HEK293 (cell line): ENCODE measurements around the gene KLK4.

Source experiments
- CTCF ChIA-PET: fragments of 350-600 bp; formaldehyde crosslinking; extraction: SDS; loops from one replicate; lab custom pipeline; 2021; ENCODE audit warnings: antibody characterized with exemption; lab: Yijun Ruan, JAX
- POLR2A ChIA-PET: fragments of 300-600 bp; formaldehyde crosslinking; extraction: SDS; loops from one replicate; lab custom pipeline; 2020; ENCODE audit warnings: antibody characterized with exemption, inconsistent platforms; lab: Yijun Ruan, JAX
- H3K27ac ChIP-seq: fragments of 200-500 bp; sonication (Bioruptor generic); 2 replicates; pipeline ENCODE4 v1.5.1; 2014; ENCODE audit warnings: low read depth, low read length, control low read depth, inconsistent platforms; ENCODE audit errors: extremely low read depth
- H3K36me3 ChIP-seq, 2 experiments: fragments of 200-500 bp in 1 of 2; sonication (Bioruptor generic) in 1 of 2; 1 replicate in 1 of 2; 2 replicates in 1 of 2; pipeline ENCODE4 v1.5.1; 2014 to 2017; ENCODE audit warnings: inconsistent platforms in 2 of 2, low read length in 2 of 2; ENCODE audit not compliant: control insufficient read depth in 2 of 2, insufficient read depth in 1 of 2
- H3K4me1 ChIP-seq: fragments of 200-500 bp; sonication (Bioruptor generic); 2 replicates; pipeline ENCODE4 v1.5.1; 2014; ENCODE audit warnings: mild to moderate bottlenecking, low read length, inconsistent platforms; ENCODE audit not compliant: control insufficient read depth, insufficient read depth
- H3K4me3 ChIP-seq: 2 replicates; pipeline ENCODE4 v1.5.1; 2011; ENCODE audit warnings: low read depth, mild to moderate bottlenecking, control low read depth, low read length, moderate library complexity
- H3K9me3 ChIP-seq: fragments of 200-500 bp; sonication (Bioruptor generic); 2 replicates; pipeline ENCODE4 v1.5.1; 2014; ENCODE audit warnings: low read depth, low read length, inconsistent platforms; ENCODE audit not compliant: control insufficient read depth, insufficient read depth
- ATF2 ChIP-seq: fragments of 450-650 bp; formaldehyde crosslinking; IDR thresholded peaks from 2 replicates; pipeline ENCODE4 v1.5.1; 2016; ENCODE audit warnings: missing biosample characterization, missing genetic modification characterization, low read depth
- SETDB1 ChIP-seq: IDR thresholded peaks from one replicate; pipeline ENCODE4 v1.6.1; 2017; ENCODE audit warnings: mild to moderate bottlenecking, low read length, moderate library complexity, mixed read lengths; ENCODE audit not compliant: insufficient read length
- ZFHX2 ChIP-seq: fragments of 450-650 bp; formaldehyde crosslinking; conservative IDR thresholded peaks from 2 replicates; pipeline ENCODE4 v1.5.1; 2016; ENCODE audit warnings: missing biosample characterization, missing genetic modification characterization
- ZFP41 ChIP-seq: fragments of 450-650 bp; formaldehyde crosslinking; IDR thresholded peaks from 2 replicates; pipeline ENCODE4 v1.5.1; 2016; ENCODE audit warnings: missing biosample characterization, missing genetic modification characterization, borderline replicate concordance
- ZNF132 ChIP-seq: fragments of 450-650 bp; formaldehyde crosslinking; IDR thresholded peaks from 2 replicates; pipeline ENCODE4 v1.5.1; 2017; ENCODE audit warnings: missing biosample characterization, missing genetic modification characterization, borderline replicate concordance
- ZNF19 ChIP-seq: fragments of 450-650 bp; formaldehyde crosslinking; IDR thresholded peaks from 2 replicates; pipeline ENCODE4; 2016; ENCODE audit warnings: missing biosample characterization, missing genetic modification characterization, low read depth
- ZNF223 ChIP-seq: fragments of 450-650 bp; formaldehyde crosslinking; IDR thresholded peaks from 2 replicates; pipeline ENCODE4 v1.5.1; 2016; ENCODE audit warnings: missing biosample characterization, missing genetic modification characterization
- ZNF274 ChIP-seq, 2 experiments: fragments of 200-500 bp in 1 of 2; fragments of 450-650 bp in 1 of 2; sonication (Bioruptor generic) in 1 of 2; formaldehyde crosslinking in 1 of 2; IDR thresholded peaks; 2 replicates each; pipeline versions ENCODE4 v1.5.1 to v1.6.1; 2014 to 2016; ENCODE audit warnings: borderline replicate concordance in 1 of 2, inconsistent platforms in 1 of 2, low read length in 1 of 2, missing biosample characterization in 1 of 2, missing genetic modification characterization in 1 of 2
- ZNF501 ChIP-seq: fragments of 450-650 bp; formaldehyde crosslinking; IDR thresholded peaks from 2 replicates; pipeline ENCODE4 v1.5.1; 2016; ENCODE audit warnings: missing biosample characterization, missing genetic modification characterization
- ZNF549 ChIP-seq: fragments of 450-650 bp; IDR thresholded peaks from 2 replicates; pipeline ENCODE4 v1.5.1; 2018; ENCODE audit warnings: missing biosample characterization, missing genetic modification characterization, mild to moderate bottlenecking, inconsistent platforms, moderate library complexity
- ZNF585B ChIP-seq: fragments of 450-650 bp; formaldehyde crosslinking; IDR thresholded peaks from 2 replicates; pipeline ENCODE4 v1.5.1; 2016; ENCODE audit warnings: missing biosample characterization, missing genetic modification characterization
- ZSCAN16 ChIP-seq: fragments of 450-650 bp; formaldehyde crosslinking; IDR thresholded peaks from 2 replicates; pipeline ENCODE4 v1.5.1; 2016; ENCODE audit warnings: missing biosample characterization, missing genetic modification characterization
- TF ChIP-seq, protein P1 (sequence below): fragments of 450-650 bp; formaldehyde crosslinking; conservative IDR thresholded peaks from 2 replicates; pipeline ENCODE4 v1.5.1; 2016; ENCODE audit warnings: low read depth, missing biosample characterization, missing genetic modification characterization
- TF ChIP-seq, protein P2 (sequence below): fragments of 450-650 bp; formaldehyde crosslinking; IDR thresholded peaks from 2 replicates; pipeline ENCODE4 v1.5.1; 2016; ENCODE audit warnings: missing biosample characterization, missing genetic modification characterization, borderline replicate concordance
- TF ChIP-seq, protein P3 (sequence below): fragments of 450-650 bp; formaldehyde crosslinking; IDR thresholded peaks from 2 replicates; pipeline ENCODE4 v1.5.1; 2016; ENCODE audit warnings: missing biosample characterization, missing genetic modification characterization
- TF ChIP-seq, protein P4 (sequence below): fragments of 450-650 bp; formaldehyde crosslinking; IDR thresholded peaks from 2 replicates; pipeline ENCODE4 v1.5.0; 2017; ENCODE audit warnings: missing biosample characterization, missing genetic modification characterization, borderline replicate concordance

The KLK4 gene

GRCh38 chr19:50939596-50939995 lies 28.4 kb upstream of the KLK4 start:
- Histone ChIP-seq H3K27ac (no peak overlapping the region), H3K4me1 (no peaks in the 10 kb centered on the region), H3K36me3 (no peaks in the 10 kb centered on the region), H3K4me3 (no peak overlapping the region), H3K9me3 (no peaks in the 10 kb centered on the region)
- TF ChIP-seq, protein P1, sequence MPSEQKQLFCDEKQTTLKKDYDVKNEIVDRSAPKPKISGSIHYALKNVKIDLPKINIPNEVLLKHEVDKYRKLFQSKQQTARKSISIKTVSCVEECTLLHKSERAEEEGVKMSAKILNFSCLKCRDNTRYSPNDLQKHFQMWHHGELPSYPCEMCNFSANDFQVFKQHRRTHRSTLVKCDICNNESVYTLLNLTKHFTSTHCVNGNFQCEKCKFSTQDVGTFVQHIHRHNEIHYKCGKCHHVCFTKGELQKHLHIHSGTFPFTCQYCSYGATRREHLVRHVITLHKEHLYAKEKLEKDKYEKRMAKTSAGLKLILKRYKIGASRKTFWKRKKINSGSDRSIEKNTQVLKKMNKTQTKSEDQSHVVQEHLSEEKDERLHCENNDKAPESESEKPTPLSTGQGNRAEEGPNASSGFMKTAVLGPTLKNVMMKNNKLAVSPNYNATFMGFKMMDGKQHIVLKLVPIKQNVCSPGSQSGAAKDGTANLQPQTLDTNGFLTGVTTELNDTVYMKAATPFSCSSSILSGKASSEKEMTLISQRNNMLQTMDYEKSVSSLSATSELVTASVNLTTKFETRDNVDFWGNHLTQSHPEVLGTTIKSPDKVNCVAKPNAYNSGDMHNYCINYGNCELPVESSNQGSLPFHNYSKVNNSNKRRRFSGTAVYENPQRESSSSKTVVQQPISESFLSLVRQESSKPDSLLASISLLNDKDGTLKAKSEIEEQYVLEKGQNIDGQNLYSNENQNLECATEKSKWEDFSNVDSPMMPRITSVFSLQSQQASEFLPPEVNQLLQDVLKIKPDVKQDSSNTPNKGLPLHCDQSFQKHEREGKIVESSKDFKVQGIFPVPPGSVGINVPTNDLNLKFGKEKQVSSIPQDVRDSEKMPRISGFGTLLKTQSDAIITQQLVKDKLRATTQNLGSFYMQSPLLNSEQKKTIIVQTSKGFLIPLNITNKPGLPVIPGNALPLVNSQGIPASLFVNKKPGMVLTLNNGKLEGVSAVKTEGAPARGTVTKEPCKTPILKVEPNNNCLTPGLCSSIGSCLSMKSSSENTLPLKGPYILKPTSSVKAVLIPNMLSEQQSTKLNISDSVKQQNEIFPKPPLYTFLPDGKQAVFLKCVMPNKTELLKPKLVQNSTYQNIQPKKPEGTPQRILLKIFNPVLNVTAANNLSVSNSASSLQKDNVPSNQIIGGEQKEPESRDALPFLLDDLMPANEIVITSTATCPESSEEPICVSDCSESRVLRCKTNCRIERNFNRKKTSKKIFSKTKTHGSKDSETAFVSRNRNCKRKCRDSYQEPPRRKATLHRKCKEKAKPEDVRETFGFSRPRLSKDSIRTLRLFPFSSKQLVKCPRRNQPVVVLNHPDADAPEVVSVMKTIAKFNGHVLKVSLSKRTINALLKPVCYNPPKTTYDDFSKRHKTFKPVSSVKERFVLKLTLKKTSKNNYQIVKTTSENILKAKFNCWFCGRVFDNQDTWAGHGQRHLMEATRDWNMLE (tag by site-specific recombination), result no peak
- TF ChIP-seq ZNF19 (tag by site-specific recombination), result no peak
- TF ChIP-seq ZFHX2 (tag by site-specific recombination), result no peak
- TF ChIP-seq SETDB1, result no peak
- TF ChIP-seq ZNF274 (IDR thresholded peaks at IDR 0.05; ENCODE audit: low read length), result no peak
- TF ChIP-seq ZNF274 (tag by site-specific recombination; IDR thresholded peaks at IDR 0.05; ENCODE audit: borderline replicate concordance), result no peak
- no peak for TF ChIP-seq ZNF132 (tag by site-specific recombination)
- no peak for TF ChIP-seq ZNF585B (tag by site-specific recombination)
- TF ChIP-seq ATF2, result no peak
- no peak for TF ChIP-seq ZNF501
- TF ChIP-seq ZSCAN16 (tag by site-specific recombination), result no peak
- TF ChIP-seq, protein P2, sequence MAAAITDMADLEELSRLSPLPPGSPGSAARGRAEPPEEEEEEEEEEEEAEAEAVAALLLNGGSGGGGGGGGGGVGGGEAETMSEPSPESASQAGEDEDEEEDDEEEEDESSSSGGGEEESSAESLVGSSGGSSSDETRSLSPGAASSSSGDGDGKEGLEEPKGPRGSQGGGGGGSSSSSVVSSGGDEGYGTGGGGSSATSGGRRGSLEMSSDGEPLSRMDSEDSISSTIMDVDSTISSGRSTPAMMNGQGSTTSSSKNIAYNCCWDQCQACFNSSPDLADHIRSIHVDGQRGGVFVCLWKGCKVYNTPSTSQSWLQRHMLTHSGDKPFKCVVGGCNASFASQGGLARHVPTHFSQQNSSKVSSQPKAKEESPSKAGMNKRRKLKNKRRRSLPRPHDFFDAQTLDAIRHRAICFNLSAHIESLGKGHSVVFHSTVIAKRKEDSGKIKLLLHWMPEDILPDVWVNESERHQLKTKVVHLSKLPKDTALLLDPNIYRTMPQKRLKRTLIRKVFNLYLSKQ (tag by site-specific recombination), result no peak
- no peak for TF ChIP-seq ZNF549
- no peak for TF ChIP-seq ZNF223 (tag by site-specific recombination)
- no peak for TF ChIP-seq ZFP41
- ChIA-PET CTCF (interaction anchor here (0.7 to 1.1 kb wide), 2 partner anchors 10 to 68 kb away, joined by 3 to 4 read pairs; no protein-coding TSS in a partner anchor), POLR2A (no interaction called here)

DNA sequence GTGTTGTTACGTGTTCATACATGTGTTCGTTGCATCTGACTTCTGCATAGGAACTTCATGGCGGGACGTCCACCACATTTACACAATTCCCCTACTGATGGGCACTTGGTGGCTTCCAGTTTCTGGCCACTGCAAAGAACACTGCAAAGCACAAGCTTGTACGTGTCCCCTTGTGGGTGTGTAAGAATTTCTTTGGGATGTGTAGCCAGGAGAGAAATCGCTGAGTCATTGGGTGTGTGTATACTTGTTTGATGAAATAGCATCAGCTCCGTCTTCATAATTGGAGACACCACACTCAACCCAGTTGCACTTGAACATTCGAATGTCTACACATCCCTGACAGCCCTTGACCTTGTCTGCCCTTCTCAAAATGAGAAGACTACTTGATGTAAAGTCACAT lies 22.4 kb upstream of the KLK4 start:
- CTCF ChIA-PET, result interaction anchor here (0.9 to 4.3 kb wide), 6 partner anchors 12 to 226 kb away, joined by 3 to 33 read pairs (median 4); no protein-coding TSS in a partner anchor
- Histone ChIP-seq H3K4me3 (no peak overlapping the region), H3K9me3 (no peaks in the 10 kb centered on the region), H3K27ac (no peak overlapping the region), H3K36me3 (no peaks in the 10 kb centered on the region), H3K4me1 (no peaks in the 10 kb centered on the region)
- POLR2A ChIA-PET, result interaction anchor here (0.6 kb wide), 1 partner anchor 21 kb away, joined by 4 read pairs; no protein-coding TSS in a partner anchor
- TF ChIP-seq, protein P3, sequence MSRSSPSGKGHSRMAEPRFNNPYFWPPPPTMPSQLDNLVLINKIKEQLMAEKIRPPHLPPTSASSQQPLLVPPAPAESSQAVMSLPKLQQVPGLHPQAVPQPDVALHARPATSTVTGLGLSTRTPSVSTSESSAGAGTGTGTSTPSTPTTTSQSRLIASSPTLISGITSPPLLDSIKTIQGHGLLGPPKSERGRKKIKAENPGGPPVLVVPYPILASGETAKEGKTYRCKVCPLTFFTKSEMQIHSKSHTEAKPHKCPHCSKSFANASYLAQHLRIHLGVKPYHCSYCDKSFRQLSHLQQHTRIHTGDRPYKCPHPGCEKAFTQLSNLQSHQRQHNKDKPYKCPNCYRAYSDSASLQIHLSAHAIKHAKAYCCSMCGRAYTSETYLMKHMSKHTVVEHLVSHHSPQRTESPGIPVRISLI, result no peak
- no peak for TF ChIP-seq ZNF132 (tag by site-specific recombination)
- no peak for TF ChIP-seq ZNF19 (tag by site-specific recombination)
- TF ChIP-seq, protein P1 (tag by site-specific recombination), result no peak
- TF ChIP-seq, protein P4, sequence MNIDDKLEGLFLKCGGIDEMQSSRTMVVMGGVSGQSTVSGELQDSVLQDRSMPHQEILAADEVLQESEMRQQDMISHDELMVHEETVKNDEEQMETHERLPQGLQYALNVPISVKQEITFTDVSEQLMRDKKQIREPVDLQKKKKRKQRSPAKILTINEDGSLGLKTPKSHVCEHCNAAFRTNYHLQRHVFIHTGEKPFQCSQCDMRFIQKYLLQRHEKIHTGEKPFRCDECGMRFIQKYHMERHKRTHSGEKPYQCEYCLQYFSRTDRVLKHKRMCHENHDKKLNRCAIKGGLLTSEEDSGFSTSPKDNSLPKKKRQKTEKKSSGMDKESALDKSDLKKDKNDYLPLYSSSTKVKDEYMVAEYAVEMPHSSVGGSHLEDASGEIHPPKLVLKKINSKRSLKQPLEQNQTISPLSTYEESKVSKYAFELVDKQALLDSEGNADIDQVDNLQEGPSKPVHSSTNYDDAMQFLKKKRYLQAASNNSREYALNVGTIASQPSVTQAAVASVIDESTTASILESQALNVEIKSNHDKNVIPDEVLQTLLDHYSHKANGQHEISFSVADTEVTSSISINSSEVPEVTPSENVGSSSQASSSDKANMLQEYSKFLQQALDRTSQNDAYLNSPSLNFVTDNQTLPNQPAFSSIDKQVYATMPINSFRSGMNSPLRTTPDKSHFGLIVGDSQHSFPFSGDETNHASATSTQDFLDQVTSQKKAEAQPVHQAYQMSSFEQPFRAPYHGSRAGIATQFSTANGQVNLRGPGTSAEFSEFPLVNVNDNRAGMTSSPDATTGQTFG (tag by site-specific recombination), result no peak
